ENCODE results near the gene LFNG.

LFNG gene, protein sequence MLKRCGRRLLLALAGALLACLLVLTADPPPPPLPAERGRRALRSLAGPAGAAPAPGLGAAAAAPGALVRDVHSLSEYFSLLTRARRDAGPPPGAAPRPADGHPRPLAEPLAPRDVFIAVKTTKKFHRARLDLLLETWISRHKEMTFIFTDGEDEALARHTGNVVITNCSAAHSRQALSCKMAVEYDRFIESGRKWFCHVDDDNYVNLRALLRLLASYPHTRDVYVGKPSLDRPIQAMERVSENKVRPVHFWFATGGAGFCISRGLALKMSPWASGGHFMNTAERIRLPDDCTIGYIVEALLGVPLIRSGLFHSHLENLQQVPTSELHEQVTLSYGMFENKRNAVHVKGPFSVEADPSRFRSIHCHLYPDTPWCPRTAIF

GRCh38 chr7:2519119-2519930 is at the start of gene LFNG:
Gene LFNG, plus strand, starts transcription at chr7:2519774. Its CDS starts 88 bp downstream, at chr7:2519862.
- in situ Hi-C loops (cut with MboI; ENCODE audit: low sequenced_read_pairs), result no loop called here

DNA sequence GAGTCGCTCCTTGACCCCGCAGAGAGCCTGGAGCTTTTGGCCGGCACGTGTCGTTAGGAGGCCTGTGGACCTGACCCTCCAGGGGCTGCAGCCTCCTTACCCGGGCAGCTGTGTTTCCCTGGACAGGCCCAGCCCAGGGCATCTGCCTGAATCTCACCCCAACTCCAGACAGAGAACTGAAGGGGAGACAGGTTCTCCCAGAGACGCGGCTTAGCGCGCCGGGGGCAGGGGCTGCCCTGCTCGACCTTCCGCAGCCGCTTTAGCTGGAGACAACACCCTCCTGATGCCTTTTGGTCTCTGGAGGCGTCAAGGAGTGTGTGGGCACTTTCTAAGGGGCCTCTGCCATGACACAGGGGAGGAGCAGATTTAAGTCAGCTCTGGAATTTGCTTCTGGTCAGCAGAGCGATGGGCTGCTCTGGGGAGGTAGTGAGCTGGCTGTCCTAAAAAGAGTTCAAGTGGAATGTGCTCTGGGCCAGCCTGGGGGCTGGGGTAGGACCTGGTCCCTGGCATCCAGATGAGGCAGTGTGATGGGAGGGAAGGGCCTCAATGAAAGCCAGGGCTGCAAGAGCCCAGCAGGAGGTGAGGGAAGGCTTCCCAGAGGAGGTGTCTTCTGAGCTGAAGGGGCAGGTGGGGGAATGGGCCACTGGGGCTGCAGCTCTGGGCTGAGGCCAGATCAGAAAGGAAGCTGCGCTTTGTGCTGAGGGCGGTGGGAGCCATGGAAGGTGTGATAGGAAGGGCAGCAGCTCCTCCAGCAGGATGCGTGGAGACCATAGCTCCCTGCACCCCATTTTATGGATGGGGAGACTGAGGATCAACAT is 49.2 kb upstream of the LFNG start:
- in situ Hi-C loops (cut with MboI; ENCODE audit: low sequenced_read_pairs), result no loop called here

DNA sequence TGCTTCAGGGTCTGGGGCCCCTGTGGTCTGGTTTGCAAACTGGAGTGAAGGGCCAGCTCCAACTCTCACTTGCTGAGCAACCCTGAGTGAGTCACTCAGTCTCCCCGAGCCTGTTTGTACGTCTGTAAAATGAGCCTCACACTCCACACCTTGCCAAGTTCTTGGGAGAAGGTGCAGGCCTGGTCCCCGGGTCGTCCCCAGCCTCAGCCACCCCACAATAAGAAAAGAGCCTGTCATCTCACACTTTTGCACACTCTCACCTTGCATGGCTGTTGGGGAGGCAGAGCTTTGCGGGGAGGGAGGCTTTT is 48.6 kb upstream of the LFNG start:
- in situ Hi-C loops (cut with MboI; ENCODE audit: low sequenced_read_pairs), result no loop called here

DNA sequence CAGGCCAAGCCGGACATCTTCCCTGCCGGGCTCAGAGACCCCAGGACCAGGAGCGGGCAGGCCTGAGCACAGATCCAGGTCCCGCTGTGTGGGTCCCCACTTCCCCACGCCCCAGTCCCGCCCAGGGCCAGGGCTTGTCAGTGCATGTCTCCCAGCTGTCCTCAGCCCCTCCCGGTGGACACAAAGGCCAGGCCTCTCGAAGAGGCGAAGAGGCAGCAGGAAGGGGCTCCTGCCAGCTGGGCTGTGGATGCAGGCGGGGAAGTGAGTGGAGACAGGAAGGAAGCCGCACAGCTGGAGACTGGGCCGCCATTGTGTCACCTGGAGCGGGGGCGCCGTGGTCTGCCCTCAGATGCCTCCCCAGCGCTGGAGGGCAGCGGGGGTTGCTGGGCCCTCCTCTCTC is 48.2 kb upstream of the LFNG start:
- in situ Hi-C loops (cut with MboI; ENCODE audit: low sequenced_read_pairs), result no loop called here

- in situ Hi-C loops (cut with MboI; ENCODE audit: low sequenced_read_pairs), result no loop called here
These were observed 46.8 kb upstream of the LFNG start for GRCh38 chr7:2472739-2473138.

GRCh38 chr7:2473496-2474180 is 45.9 kb upstream of the LFNG start:
- in situ Hi-C loops (cut with MboI; ENCODE audit: low sequenced_read_pairs), result no loop called here

GRCh38 chr7:2474224-2474623 is 45.4 kb upstream of the LFNG start:
- in situ Hi-C loops (cut with MboI; ENCODE audit: low sequenced_read_pairs), result no loop called here

- in situ Hi-C loops (cut with MboI; ENCODE audit: low sequenced_read_pairs), result no loop called here
These were observed 44.5 kb upstream of the LFNG start for GRCh38 chr7:2474813-2475677.

DNA sequence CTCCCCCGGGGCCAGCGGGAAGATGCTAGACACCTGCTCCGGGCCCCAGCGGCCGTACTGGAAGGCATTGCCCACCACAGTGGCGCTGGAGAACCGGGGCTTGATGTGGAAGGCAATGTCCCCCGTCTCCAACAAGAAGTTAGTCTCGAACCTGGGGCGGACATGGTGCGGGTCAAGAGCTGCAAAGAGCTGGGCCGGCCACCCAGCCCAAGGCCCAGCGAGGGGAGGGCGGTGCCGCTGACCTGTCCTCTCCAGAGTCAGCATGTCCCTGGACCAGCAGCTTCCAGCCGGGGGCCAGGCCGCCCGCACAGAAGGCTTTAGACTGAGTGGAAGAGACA is 43.9 kb upstream of the LFNG start:
- in situ Hi-C loops (cut with MboI; ENCODE audit: low sequenced_read_pairs), result no loop called here

DNA sequence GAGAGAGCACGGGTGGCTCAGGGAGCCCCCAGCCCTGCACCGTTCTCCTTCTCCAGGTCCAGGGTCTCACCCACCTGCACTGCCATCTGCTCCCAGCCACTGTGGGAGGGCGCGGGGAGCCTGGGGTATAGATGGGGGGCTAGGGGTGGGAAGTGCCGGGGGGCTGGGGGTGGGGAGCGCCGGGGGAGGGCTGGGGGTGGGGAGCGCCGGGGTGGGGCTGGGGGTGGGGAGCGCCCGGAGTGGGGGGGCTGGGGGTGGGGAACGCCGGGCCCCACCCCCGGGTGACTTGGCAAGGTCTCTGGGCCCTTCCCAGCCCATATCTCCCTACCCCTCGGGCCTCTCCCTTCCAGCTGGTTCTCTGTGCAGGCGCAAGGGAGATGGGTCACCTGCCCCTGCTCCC is 43.3 kb upstream of the LFNG start, which contains the start of gene GRIFIN:
Gene GRIFIN, minus strand, starts transcription at position 101 of the 400 bp plus-strand sequence. Its CDS starts 15 bp downstream, at position 86.
- in situ Hi-C loops (cut with MboI; ENCODE audit: low sequenced_read_pairs), result no loop called here

DNA sequence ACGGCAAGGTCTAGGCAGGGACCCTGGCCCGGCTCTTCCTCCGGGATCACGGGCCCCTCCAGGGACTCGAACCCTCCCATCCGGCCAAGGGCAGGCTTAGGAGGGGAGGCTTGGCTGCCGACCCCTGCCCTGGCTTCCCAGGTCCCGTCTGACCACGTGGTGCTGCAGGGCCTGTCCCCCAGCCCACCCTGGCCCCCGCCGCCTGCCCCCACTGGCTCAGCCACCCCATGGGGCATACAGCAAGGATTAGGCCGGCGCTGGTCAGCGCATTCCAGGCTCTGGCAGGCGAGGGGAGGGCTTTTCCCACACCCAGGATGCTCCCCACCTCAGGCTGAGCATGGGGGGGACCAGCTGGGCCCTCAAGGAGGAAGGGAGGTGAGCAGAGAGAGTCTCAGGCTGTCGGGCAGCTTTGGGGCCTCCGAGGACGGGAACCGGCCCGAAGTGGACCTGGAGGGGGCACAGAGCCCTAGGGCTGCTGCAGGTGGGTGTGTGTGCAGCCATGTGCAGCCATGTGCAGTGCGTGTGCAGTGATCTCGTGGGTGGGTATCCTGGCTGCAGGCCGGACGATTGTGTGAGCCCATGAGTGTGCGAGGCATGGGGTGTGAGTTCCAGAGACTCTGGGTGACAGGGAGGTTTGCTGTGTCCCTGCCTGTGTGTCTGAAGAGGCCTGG is 42.7 kb upstream of the LFNG start:
- in situ Hi-C loops (cut with MboI; ENCODE audit: low sequenced_read_pairs), result no loop called here

DNA sequence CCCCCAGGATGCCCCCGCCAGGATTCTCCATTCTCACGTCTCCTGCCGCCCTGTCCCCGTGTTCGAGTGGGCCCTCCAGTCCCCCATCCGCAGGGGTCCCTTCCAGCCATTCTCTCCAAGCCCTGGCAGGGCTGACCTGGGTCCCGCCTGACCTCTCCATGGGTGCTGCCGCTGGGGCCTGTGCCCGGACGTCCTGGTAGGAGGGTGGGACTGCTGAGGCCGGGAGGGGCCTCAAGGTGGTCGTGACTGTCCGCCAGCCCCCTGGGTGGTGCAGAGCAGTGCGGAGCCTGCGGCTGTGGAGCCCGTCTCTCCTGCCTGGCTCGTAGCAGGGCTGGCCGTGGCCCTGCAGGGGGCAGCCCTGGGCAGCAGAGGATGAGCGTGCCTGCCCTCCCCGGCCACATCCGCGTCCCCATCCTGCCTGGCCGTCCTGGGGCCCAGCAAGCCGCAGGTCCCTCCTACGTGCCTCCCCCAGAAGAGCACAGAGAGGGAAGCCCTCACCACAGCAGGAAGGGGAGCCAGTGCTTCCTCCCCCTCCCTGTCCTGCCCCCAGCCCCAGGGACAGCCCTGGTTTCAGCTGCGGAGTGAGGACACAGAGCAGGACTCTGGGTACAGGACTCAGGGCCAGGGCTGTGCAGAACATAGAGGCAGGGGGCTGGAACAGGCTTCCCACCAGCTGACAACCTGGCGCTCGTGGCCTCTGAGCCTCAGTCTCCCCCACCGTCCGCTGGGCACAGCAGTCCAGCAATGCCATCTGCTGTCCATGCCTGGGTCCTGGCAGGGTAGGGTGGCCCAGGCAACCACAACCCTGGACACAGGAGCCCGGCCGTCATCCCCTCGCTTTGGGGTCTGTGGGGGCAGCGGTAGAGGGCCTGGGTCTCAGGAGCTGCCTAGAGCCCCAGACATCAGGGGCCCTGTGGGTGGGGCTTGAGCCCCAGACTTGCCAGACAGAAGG is 41.9 kb upstream of the LFNG start:
- in situ Hi-C loops (cut with MboI; ENCODE audit: low sequenced_read_pairs), result no loop called here

DNA sequence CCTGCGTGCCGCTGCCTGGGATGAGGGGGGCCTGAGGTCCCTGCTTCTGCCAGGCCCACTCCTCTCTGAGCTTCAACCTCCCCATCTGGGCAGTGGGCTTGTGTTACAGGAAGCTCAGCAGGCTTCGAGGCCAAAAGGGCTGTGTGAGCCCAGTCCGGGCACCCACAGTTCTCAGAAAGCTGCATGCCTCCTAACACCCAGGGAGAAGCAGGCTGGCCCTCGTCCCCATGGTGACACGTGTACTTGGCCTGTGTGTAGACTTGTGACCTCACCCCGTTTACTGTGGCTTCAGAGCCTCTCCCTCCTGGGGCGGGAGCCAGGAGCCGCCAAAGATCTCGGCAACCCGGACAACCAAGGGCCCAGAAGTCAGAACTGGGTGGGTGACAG is 41.2 kb upstream of the LFNG start:
- in situ Hi-C loops (cut with MboI; ENCODE audit: low sequenced_read_pairs), result no loop called here

DNA sequence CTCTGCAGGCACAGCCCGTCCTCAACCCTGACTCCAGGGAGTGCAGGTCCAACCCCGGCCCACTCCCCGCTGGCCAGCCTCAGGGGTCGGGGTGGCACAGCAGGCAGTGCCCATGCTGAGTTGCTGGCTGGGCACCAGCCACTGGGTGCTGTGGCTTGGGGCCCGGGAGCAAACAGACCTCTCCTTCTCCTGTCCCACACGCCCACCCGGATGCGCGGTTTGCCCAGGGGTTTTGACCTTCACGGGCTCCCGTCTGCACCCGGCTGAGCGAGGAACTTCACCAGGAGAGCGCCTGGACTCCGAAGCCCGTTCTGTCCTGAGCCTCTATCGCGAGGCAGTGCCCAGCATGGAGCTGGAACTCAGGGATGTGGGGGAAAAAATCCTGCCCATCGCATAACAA is 40.8 kb upstream of the LFNG start:
- in situ Hi-C loops (cut with MboI; ENCODE audit: low sequenced_read_pairs), result no loop called here

GRCh38 chr7:2479276-2480069 is 40.1 kb upstream of the LFNG start:
- in situ Hi-C loops (cut with MboI; ENCODE audit: low sequenced_read_pairs), result no loop called here

DNA sequence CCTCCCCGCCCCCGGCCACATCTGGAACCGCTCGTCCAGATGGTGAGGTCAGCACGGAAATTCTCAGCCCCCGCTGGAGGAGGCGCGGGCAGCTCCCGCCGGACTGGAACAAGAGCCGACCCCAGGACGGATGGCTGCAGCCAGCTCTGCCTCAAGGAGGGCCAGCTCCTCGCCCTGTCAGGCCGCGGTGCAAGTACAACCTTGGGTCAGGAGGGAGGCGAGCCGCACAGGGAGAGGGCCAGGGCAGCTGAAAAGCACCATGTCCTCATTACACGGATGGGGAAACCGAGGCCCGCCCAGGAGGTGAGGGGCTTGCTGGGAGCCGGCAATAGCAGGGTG is 39.5 kb upstream of the LFNG start:
- in situ Hi-C loops (cut with MboI; ENCODE audit: low sequenced_read_pairs), result no loop called here

GRCh38 chr7:2481195-2481594 is 38.4 kb upstream of the LFNG start:
- in situ Hi-C loops (cut with MboI; ENCODE audit: low sequenced_read_pairs), result no loop called here
